Nucleus accumbens (tissue), 56 donors: ENCODE measurements around the gene CREG2.
A peak's percentile ranks its signal among the peaks of the same experiment; 100 is the strongest.

Experiments
- DNase-seq, 56 donors: peaks; one replicate each; lab custom pipeline; 2025; lab: John Stamatoyannopoulos, UW

CREG2 gene

DNA sequence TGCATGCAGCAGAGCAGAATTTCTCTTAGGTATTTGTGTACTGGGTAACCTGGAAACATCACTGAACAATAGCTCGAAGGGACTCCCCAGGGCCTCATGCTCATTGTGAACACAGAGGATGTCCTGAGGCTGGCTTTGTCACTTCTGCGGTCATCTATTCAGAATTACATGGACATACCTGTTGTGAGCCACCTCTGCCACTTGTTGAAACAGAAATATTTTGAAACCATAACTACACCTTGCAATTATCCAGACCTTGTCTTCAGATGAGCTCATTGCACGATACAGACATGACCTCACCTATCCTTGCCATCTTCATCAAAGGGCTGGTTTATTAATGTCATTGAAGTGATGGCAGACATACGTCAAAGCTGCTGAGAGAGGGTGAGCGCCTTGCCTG, 23.4 kb upstream of the CREG2 start:
- DNase-seq = no peak

GRCh38 chr2:101410114-101410513, 22.8 kb upstream of the CREG2 start:
- no peak for DNase-seq

GRCh38 chr2:101409699-101410098, 22.4 kb upstream of the CREG2 start:
- DNase-seq = no peak

- DNase-seq = no peak
These were observed 21.6 kb upstream of the CREG2 start for GRCh38 chr2:101408925-101409324.

DNA sequence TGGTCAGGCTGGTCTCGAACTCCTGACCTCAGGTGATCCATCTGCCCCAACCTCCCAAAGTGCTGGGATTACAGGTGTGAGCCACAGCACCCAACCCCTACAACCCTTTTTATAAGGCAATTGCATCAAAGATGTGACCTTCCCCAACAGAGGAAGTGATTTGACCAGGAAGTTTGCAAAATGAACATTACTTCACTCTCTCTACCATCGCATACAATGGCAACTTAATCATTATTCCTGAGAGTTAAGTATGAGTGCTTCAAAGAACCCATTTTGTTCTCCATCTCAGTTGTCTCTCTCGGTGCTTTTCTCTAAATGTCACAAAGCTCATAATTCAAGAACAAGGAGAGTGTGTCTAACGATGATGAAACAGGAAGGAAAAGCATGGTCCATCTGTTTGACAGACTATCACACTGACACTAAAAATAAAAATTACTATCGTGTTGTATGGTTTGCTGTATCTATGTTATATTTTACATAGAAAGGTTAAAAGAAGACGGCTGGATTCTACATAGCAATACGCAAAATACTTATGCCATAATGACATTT, 18.1 kb upstream of the CREG2 start:
- DNase-seq = no peak

DNA sequence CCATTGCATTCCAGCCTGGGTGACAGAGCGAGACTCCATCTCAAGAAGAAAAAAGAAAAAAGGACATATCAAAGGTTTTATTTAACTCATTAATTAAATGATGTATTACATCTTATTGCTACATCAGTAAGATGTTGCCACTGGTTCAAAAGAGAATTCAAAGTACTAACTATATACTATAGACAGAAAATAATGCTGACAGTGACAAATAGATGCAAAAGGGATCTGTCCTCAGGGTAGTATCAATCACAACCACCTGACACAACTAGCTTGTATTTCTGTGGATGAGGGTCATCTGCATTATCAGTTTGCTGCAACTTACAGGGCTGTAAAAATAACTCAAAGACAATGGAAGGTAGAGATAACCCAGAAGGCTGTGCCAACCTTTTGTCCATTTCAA, 16.4 kb upstream of the CREG2 start:
- no peak for DNase-seq

- DNase-seq = no peak
These were observed 15.3 kb upstream of the CREG2 start for GRCh38 chr2:101402630-101403029.

DNA sequence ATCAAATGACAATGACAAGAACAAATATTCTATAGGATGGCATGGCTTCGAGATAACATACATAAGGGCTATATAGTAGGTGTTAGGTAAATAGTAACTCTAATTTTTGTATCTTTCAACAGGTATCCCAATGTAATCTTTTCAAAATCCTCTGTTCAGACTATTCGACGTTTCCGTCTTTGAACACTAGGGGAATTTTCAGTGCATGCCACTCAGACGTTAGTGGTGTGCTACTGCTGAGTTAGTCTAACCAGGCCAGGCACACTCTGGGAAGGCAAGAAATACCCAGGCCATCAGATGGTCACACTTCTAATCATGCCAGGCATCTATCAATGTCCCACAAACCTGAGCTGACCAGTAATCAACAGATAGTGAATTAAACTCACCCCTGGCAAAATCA, 14.6 kb upstream of the CREG2 start:
- no peak for DNase-seq

GRCh38 chr2:101401326-101401665, 14.0 kb upstream of the CREG2 start:
- DNase-seq = no peak

GRCh38 chr2:101400506-101401325, 13.4 kb upstream of the CREG2 start:
- DNase-seq = no peak

GRCh38 chr2:101400048-101400447, 12.7 kb upstream of the CREG2 start:
- DNase-seq = no peak

DNA sequence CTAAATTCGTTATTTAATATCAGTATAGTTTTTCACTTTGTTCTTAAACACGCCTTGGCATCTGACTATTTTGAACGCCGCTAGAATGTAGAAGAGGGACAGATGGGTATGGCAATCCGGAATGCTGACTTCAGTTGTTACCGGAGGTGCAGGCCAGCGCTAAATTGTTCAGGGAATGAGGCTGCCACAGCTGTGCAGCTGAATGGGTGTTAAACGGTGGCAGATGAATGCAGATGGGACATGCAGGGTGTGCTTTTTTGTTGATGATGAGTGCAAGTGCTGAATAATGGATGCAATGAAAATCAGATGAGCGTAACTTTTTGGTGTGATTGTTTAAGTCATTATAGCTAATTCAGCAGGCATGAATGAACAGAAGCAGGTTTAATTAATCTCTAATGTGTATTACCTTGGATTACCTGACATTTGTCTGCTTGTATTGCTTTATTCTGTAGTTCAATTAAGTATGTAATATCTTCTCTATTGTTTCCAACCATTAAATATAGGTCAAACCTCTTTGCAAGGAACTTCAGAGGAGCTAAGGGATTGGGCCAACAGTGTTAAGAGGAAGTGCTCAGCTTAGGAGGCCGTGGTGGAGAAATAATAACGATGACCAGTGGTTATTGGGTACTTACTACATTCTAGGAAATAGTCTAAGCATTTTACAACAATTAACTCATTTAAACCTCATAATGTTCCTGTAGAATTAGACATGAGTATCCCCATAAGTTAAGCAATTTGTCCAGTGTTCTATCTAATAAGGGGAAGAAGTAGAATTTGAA, 11.9 kb upstream of the CREG2 start:
- DNase-seq = no peak

- no peak for DNase-seq
These were observed 11.0 kb upstream of the CREG2 start for GRCh38 chr2:101398116-101398821.

DNA sequence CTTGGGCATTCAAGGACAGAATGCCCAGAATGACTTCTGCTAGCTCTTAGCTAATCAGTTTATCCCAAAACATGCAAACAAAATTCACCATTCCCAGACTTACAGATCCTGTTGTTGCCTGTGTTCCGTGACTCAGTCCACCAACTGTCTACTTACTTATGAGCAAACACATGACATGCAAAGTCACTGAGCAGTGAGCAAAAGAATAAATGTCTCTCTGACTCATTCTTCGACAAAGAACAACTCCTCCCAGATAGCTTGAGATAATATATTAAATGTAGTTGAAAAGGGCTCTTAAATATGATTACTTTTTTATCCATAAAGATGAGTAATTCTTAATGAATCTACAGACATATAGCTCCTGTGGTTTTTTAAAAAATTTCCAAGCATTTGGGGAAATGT, 9.0 kb upstream of the CREG2 start:
- DNase-seq = peak in 4 of 56 donors; percentile 5 to 36 (median 18)

GRCh38 chr2:101395545-101396315, 8.4 kb upstream of the CREG2 start:
- no peak for DNase-seq

DNA sequence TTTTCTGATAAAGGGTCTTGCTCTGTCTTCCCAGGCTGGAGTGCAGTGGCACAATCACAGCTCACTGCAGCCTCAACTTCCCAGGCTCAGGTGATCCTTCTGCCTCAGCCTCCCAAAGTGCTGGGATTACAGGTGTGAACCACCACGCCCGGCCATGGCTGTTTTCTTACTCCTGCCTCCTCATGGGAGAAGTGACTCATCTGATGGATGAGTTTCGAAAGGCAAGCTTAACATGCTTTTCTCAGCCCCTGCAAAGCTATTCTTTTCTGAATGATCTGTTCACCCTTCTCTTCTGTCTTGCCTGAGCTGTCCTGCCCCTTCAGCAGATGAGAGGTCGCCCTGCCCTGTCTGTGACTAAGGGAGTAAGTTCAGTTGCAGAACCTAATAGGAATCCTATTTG, 929 bp upstream of the CREG2 start:
- DNase-seq = peak in 5 of 56 donors; percentile 6 to 24 (median 11)

GRCh38 chr2:101386599-101387150, 628 bp downstream of the CREG2 start:
- DNase-seq = peak in 10 of 56 donors; percentile 11 to 52 (median 31)

DNA sequence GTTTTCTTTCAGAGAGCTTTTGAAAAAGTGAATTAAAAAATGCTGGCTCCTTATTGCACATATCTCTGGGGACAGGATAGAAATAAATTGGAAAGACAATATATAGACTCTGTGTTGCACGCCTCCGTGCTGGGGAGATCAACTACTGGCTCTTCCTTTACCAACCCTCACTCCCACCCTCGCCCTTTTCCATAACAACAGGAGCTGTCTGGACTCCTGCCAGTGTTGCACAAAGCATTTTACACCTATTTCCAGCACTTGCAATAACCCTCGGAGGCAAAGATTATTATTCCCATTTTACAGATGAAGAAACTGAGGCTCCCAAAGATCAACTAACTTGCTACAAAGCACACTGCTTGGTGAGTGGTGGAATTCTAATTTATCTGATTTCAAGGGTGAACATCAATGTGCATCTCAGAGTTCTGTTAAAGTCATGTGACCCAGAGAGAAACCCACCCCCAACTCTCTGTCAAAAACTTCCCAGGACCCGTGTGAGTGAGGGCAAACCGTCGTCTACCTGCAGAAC, 4.2 kb downstream of the CREG2 start:
- no peak for DNase-seq

- DNase-seq = no peak
These were observed 4.9 kb downstream of the CREG2 start for GRCh38 chr2:101382442-101382841.

DNA sequence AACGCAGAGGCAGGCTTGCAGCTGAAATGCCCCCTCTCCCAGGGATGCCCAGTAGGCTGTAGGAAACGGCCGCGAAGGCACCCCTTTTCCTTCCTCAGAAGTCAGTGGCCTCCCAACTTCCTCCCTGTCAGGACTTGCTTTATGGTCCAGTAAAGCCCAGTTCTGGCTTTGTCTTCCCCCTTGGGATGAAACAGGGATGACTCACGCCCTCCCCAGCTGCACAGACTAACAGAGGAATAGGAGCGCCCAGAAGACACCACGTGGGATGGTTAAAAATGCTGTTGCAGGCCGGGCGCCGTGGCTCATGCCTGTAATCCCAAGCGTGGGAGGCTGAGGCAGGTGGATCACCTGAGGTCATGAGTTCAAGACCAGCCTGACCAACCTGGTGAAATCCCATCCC, 6.9 kb downstream of the CREG2 start:
- DNase-seq = peak in 2 of 56 donors; percentile 1 to 53
